Right lobe of liver (tissue), 4 donors: Measurements from ENCODE around the gene ZNF319.

Experiments
- CTCF ChIP-seq, 4 donors: fragments of 200-600 bp in 3 of 4; fragments of 450-650 bp in 1 of 4; IDR thresholded peaks; one replicate each; pipeline versions ENCODE4 v1.5.1 to v1.8.0; 2016 to 2022; ENCODE audit warnings: antibody characterized with exemption in 4 of 4, mild to moderate bottlenecking in 2 of 4
- POLR2A ChIP-seq: fragments of 450-650 bp; IDR thresholded peaks from one replicate; pipeline ENCODE4 v1.6.1; 2017; ENCODE audit warnings: antibody characterized with exemption, mild to moderate bottlenecking
- donor health status: DM: no; HTN: no; CAD: no.
- donor health status: DM: no; HTN: no; CAD: no.
- donor health status: DM: no; HTN: yes; CAD: no.

GRCh38 chr16:57959804-57960203 is 40.7 kb downstream of the ZNF319 start:
- TF ChIP-seq CTCF (IDR thresholded peaks at IDR 0.05), result no peak
- no peak for TF ChIP-seq POLR2A
